Skeletal muscle tissue (tissue), 4 donors: ENCODE data around the gene FDX1. TPM values are rescaled to one million over a fixed set of nuclear protein-coding genes. Genes with fewer than 3 reads are reported as not detected.

ENCODE experiments used
- H3K27ac ChIP-seq: one replicate; pipeline ENCODE4 v1.7.0; 2013; ENCODE audit warnings: mild to moderate bottlenecking, low read depth, low read length, inconsistent platforms
- H3K27me3 ChIP-seq, 3 donors: one replicate each; pipeline ENCODE4 v1.7.0; 2013; ENCODE audit warnings: low read length in 3 of 3; ENCODE audit not compliant: control insufficient read depth in 3 of 3, insufficient read depth in 3 of 3
- H3K36me3 ChIP-seq, 3 donors: one replicate each; pipeline ENCODE4 v1.7.0; 2013; ENCODE audit warnings: low read length in 3 of 3; ENCODE audit not compliant: control insufficient read depth in 3 of 3, insufficient read depth in 3 of 3
- H3K4me1 ChIP-seq, 3 donors: one replicate each; pipeline ENCODE4 v1.7.0; 2013; ENCODE audit warnings: low read length in 3 of 3, mild to moderate bottlenecking in 3 of 3; ENCODE audit not compliant: control insufficient read depth in 3 of 3, insufficient read depth in 3 of 3
- H3K4me3 ChIP-seq, 3 donors: one replicate each; pipeline ENCODE4 v1.7.0; 2013; ENCODE audit warnings: low read length in 3 of 3
- H3K9ac ChIP-seq, 3 donors: one replicate each; pipeline ENCODE4 v1.7.0; 2013; ENCODE audit warnings: low read length in 3 of 3, mild to moderate bottlenecking in 3 of 3, moderate library complexity in 2 of 3, low read depth in 1 of 3
- H3K9me3 ChIP-seq, 3 donors: one replicate each; pipeline ENCODE4 v1.7.0; 2013; ENCODE audit warnings: low read length in 3 of 3; ENCODE audit not compliant: control insufficient read depth in 3 of 3
- total RNA-seq: library from RNA; depleted of rRNA; stranded (reverse); fragments of >200 nt; gene quantifications from one replicate; pipeline ENCODE4 v1.2.3, GENCODE V29; 2014
- donor health status: Osteomylitis.

The FDX1 gene
- total RNA-seq, 1 donor from 2014 or later = 7.3 TPM

DNA sequence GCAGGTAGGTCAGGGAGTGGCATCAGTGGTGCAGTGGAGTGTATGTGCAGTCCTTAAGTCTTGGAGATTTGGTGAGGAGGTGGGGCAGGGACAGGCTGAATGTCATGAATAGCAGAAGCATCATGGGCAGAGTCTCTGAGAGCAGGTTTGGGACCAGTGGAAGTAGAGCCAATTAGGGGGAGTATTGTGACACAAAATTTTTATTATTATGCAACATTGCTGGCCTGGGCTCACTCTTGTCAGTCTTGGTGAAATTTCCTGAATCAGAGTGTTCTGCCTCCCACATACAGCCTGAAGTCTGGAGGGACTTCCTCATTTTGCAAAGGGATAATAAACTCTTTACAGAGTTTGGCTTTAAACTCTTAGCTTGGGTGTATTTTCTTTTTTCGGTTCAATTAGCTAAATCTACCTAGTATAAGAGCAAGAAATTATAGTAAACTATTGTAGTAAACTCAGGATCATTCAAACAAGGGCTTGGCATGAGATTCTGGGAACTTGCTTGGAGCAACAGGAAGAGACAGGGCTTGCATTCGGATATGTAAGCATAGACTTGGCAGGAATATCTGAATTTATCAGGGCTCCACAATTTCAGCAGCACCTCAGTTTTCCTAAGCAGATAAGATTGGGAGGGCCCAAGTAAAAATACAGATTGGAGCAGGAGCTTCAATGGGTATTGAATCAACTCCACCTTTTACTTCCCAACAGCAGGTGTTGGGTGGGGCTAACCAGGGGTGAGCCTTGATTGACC, 67.7 kb downstream of the FDX1 start:
- no peak overlapping the region for H3K27ac ChIP-seq
- H3K9me3 ChIP-seq = no peaks in the 10 kb centered on the region
- H3K9ac ChIP-seq = no peak overlapping the region
- no peaks in the 10 kb centered on the region for H3K27me3 ChIP-seq
- H3K36me3 ChIP-seq = no peaks in the 10 kb centered on the region
- H3K4me3 ChIP-seq = no peak overlapping the region
- peaks cover 0 to 3% (median 0%) of the 10 kb centered on the region in 3 donors for H3K4me1 ChIP-seq

DNA sequence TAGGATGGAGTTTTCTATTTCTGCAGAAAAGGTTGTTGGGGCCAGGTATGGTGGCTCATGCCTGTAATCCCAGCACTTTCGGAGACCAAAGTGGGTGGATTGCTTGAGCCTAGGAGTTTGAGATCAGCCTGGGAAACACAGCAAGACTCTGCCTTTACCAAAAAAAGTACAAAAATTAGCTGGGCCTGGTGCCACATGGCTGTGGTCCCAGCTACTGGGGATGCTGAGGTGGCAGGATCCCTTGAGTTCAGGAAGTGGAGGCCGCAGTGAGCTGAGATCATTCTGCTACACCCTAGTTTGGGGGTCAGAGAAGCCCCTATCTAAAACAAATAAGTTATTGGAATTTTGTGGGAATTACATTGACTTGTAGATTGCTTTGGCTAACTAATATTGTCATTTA, 71.7 kb downstream of the FDX1 start:
- Histone ChIP-seq H3K4me3 (no peak overlapping the region), H3K27ac (no peak overlapping the region), H3K36me3 (no peaks in the 10 kb centered on the region), H3K27me3 (no peaks in the 10 kb centered on the region), H3K9ac (no peak overlapping the region), H3K4me1 (peaks cover 0 to 3% (median 0%) of the 10 kb centered on the region in 3 donors), H3K9me3 (no peaks in the 10 kb centered on the region)

DNA sequence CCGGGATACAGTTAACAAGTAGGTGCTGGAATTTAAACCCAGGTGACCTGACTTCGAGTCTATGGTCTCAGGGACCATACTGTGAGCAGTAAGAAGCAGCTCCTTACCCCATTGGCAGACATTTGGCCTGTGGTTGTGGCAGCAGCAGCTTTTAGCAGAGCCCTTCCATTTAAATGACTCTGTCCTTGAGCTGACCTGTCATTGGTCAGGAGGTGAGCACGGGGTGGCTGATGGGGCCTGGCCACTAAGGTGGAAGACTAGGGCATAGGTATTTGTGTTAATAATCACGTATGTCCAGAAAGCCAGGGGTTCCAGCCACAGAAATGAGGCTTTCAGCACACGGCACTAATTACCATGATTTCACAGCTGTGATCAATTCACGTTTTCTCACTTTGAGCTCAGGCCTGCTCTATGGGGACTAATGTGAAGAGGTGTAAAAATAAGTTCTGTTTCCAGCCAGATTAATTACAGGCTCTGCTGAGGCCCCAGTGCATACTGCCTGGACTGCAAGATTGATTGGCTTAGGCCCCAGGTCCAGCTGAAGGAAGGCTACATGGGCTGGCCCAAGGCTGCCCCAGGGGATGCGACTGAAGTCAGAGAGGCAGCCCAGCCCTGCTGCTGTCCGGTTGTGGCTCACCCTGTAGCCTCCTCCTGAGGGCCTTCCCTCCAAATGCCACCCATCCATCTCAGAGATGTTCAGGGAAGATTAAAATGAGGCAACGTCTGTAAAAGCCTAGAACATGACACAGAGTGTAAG, 76.0 kb downstream of the FDX1 start:
- Histone ChIP-seq H3K4me3 (no peak overlapping the region), H3K9me3 (no peaks in the 10 kb centered on the region), H3K27me3 (no peaks in the 10 kb centered on the region), H3K27ac (no peak overlapping the region), H3K9ac (no peak overlapping the region), H3K36me3 (no peaks in the 10 kb centered on the region), H3K4me1 (no peaks in the 10 kb centered on the region)

DNA sequence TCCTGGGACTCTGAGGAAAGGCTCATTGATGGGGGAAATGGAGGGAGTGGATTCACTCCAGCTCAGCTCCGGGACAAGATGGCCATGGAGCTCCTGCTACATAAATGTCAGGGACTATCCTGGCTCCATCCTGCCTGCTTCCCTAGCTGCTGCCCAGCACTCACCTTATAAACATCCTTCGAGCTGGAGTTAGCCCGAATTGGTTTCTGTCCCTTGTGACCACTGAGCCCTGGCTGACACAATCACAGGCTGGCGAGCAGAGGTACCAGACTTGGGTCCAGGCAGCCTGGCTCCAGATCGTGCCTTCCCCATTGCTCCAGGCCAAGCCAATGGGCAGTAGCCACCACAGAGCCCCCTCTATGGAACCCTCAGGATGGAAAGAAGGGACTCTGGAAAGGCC, 77.6 kb downstream of the FDX1 start:
- Histone ChIP-seq H3K27ac (no peak overlapping the region), H3K9me3 (no peaks in the 10 kb centered on the region), H3K9ac (no peak overlapping the region), H3K36me3 (no peaks in the 10 kb centered on the region), H3K4me1 (no peaks in the 10 kb centered on the region), H3K4me3 (no peak overlapping the region), H3K27me3 (no peaks in the 10 kb centered on the region)

DNA sequence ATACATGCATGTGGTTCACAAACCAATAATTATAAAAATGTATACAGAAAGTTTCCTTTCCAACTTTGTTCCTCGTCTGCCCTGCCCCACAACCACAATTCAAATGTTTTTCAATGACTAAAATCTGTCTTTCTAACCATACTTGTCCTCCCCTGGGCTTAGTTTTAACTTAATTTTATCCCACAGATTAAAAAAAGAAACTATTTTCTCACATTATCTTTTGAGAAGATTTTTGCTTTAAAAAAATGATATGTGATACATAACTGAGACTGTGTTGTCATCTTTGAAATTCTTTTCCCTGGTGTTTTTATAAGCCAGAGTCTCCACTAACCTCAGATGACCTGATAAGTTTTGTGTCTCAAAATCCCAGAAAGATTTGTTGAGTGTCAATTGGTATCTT, 79.0 kb downstream of the FDX1 start:
- H3K27me3 ChIP-seq = no peaks in the 10 kb centered on the region
- no peak overlapping the region for H3K27ac ChIP-seq
- no peak overlapping the region for H3K9ac ChIP-seq
- peaks cover 0 to 8% (median 8%) of the 10 kb centered on the region in 3 donors for H3K4me1 ChIP-seq
- H3K9me3 ChIP-seq = no peaks in the 10 kb centered on the region
- no peaks in the 10 kb centered on the region for H3K36me3 ChIP-seq
- H3K4me3 ChIP-seq = no peak overlapping the region

GRCh38 chr11:110509472-110509871, 79.7 kb downstream of the FDX1 start:
- no peaks in the 10 kb centered on the region for H3K36me3 ChIP-seq
- H3K27me3 ChIP-seq = no peaks in the 10 kb centered on the region
- no peak overlapping the region for H3K9ac ChIP-seq
- no peaks in the 10 kb centered on the region for H3K9me3 ChIP-seq
- H3K4me1 ChIP-seq = peaks cover 2 to 9% (median 8%) of the 10 kb centered on the region in 3 donors
- no peak overlapping the region for H3K27ac ChIP-seq
- H3K4me3 ChIP-seq = no peak overlapping the region

DNA sequence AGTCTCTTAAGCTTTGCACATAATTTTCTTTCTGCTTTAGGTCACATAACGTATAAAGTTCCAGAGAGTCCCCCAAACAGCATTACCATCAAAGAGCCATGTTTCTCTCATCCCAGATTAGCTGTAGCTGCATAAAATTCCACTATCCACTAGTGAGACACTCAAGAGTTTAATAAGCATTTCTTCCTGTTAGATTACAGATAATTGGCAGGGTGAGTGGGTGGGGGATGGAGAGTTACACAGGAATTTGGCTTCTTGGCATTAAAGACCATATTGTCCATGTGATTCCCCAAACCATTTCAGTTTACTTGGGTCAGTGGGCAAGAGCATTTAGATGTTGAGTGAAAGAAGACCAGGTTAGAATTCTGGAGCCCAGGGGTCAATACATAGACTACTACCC, 82.3 kb downstream of the FDX1 start:
- no peaks in the 10 kb centered on the region for H3K36me3 ChIP-seq
- H3K4me3 ChIP-seq = no peak overlapping the region
- no peaks in the 10 kb centered on the region for H3K9me3 ChIP-seq
- H3K9ac ChIP-seq = no peak overlapping the region
- no peak overlapping the region for H3K27ac ChIP-seq
- H3K4me1 ChIP-seq = peaks cover 2 to 9% (median 8%) of the 10 kb centered on the region in 3 donors
- no peaks in the 10 kb centered on the region for H3K27me3 ChIP-seq

DNA sequence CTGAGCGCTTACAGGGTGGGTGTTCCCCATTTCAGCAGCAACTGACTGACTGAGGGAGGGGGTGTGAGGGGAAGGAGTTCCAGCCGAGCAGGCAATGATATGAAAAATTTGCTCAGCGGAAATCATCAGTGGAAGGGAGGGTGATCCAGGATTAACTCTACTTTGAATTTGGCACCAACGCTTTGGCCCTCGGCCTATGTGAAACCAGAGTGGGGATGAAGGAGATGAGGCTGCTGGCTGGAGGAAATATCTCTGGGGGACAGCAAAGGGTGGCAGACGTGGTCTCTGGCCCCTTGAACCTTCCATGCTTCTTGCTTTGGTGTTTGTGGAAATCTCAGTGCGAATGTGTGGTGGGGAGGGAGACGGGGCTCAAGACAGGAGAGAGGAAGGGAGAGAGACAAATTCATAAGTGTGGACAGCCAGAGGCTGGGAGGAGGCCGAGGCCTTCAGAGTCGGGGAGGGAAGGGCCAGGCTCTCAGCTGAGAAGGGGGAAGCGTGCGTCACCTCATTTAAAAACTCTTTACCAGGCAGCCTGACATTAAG, 83.6 kb downstream of the FDX1 start:
- H3K4me3 ChIP-seq = no peak overlapping the region
- H3K9me3 ChIP-seq = no peaks in the 10 kb centered on the region
- no peaks in the 10 kb centered on the region for H3K36me3 ChIP-seq
- H3K4me1 ChIP-seq = peaks cover 2 to 9% (median 8%) of the 10 kb centered on the region in 3 donors
- no peak overlapping the region for H3K9ac ChIP-seq
- no peaks in the 10 kb centered on the region for H3K27me3 ChIP-seq
- no peak overlapping the region for H3K27ac ChIP-seq

- Histone ChIP-seq H3K9me3 (no peaks in the 10 kb centered on the region), H3K4me3 (no peak overlapping the region), H3K27ac (no peak overlapping the region), H3K9ac (no peak overlapping the region), H3K36me3 (no peaks in the 10 kb centered on the region), H3K4me1 (peaks cover 2 to 9% (median 8%) of the 10 kb centered on the region in 3 donors), H3K27me3 (no peaks in the 10 kb centered on the region)
Measured at GRCh38 chr11:110513846-110514437, 84.2 kb downstream of the FDX1 start.
